GM15510 (cell line): Measurements from ENCODE around the gene DDX17.

Experiments used
- POLR2A ChIP-seq: IDR thresholded peaks from 3 replicates; pipeline ENCODE4 v1.6.1; 2011; ENCODE audit warnings: borderline replicate concordance; ENCODE audit not compliant: insufficient read length; ENCODE audit errors: extremely low read depth

The DDX17 gene

GRCh38 chr22:38501797-38502672 is 4.1 kb downstream of the DDX17 start:
- TF ChIP-seq POLR2A: peak; percentile 15

- no peak for TF ChIP-seq POLR2A
Observed at GRCh38 chr22:38497869-38498268, 8.2 kb downstream of the DDX17 start.

- TF ChIP-seq POLR2A: no peak
Observed at GRCh38 chr22:38494939-38495338, 11.2 kb downstream of the DDX17 start.

GRCh38 chr22:38494498-38494897 is 11.6 kb downstream of the DDX17 start:
- no peak for TF ChIP-seq POLR2A

- no peak for TF ChIP-seq POLR2A
Observed at GRCh38 chr22:38491707-38492348, 14.3 kb downstream of the DDX17 start.

- TF ChIP-seq POLR2A: no peak
Observed at GRCh38 chr22:38490915-38491314, 15.2 kb downstream of the DDX17 start.

GRCh38 chr22:38490475-38490874 is 15.6 kb downstream of the DDX17 start:
- no peak for TF ChIP-seq POLR2A

GRCh38 chr22:38489561-38490145 is 16.5 kb downstream of the DDX17 start:
- TF ChIP-seq POLR2A: no peak

GRCh38 chr22:38489142-38489541 is 17.0 kb downstream of the DDX17 start:
- TF ChIP-seq POLR2A: no peak

- no peak for TF ChIP-seq POLR2A
Observed at GRCh38 chr22:38487946-38488345, 18.2 kb downstream of the DDX17 start.

GRCh38 chr22:38485783-38486182 is 20.3 kb downstream of the DDX17 start:
- no peak for TF ChIP-seq POLR2A

- no peak for TF ChIP-seq POLR2A
Observed at GRCh38 chr22:38484244-38484643, 21.9 kb downstream of the DDX17 start.

- TF ChIP-seq POLR2A: no peak
Observed at GRCh38 chr22:38482662-38483308, 23.3 kb downstream of the DDX17 start.

GRCh38 chr22:38481871-38482332 is 24.2 kb downstream of the DDX17 start:
- TF ChIP-seq POLR2A: no peak
